IPS-11a (cell line): Measurements from ENCODE around the gene CLTC.
"Not testable (repeated sequence)": the region's sequence is repeated elsewhere in the genome, so short reads cannot be mapped to it uniquely, and the experiment has no call there.

ENCODE experiments used
- H3K4me3 ChIP-seq: one replicate; pipeline ENCODE4 v1.5.1; 2013; ENCODE audit warnings: low read depth, low read length, control low read depth

CLTC gene

GRCh38 chr17:59619298-59620063 is at the start of gene CLTC:
Gene CLTC (plus strand): TSS chr17:59619895. CDS start chr17:59620132, 237 bp downstream.
- H3K4me3 ChIP-seq, result peak within 1 kb of the TSS; percentile 89

- no peak overlapping the region for H3K4me3 ChIP-seq
These were observed 47.3 kb upstream of the CLTC start for GRCh38 chr17:59572301-59572924.

GRCh38 chr17:59584168-59584567 is 35.5 kb upstream of the CLTC start:
- not testable (repeated sequence) for H3K4me3 ChIP-seq

GRCh38 chr17:59600169-59600568 is 19.5 kb upstream of the CLTC start:
- H3K4me3 ChIP-seq, result no peak overlapping the region

- no peak overlapping the region for H3K4me3 ChIP-seq
These were observed 18.6 kb upstream of the CLTC start for GRCh38 chr17:59601130-59601529.

GRCh38 chr17:59607061-59607460 is 12.6 kb upstream of the CLTC start:
- no peak overlapping the region for H3K4me3 ChIP-seq

- no peak overlapping the region for H3K4me3 ChIP-seq
These were observed 11.8 kb upstream of the CLTC start for GRCh38 chr17:59607817-59608403.

GRCh38 chr17:59611503-59611902 is 8.2 kb upstream of the CLTC start:
- H3K4me3 ChIP-seq, result no peak overlapping the region

GRCh38 chr17:59616253-59616920 is 3.3 kb upstream of the CLTC start:
- H3K4me3 ChIP-seq, result no peak overlapping the region

GRCh38 chr17:59617156-59617732 is 2.5 kb upstream of the CLTC start:
- H3K4me3 ChIP-seq, result no peak overlapping the region

- H3K4me3 ChIP-seq, result peak overlapping the region; percentile 89
These were observed 729 bp upstream of the CLTC start for GRCh38 chr17:59619035-59619297.

- peak overlapping the region; percentile 89 for H3K4me3 ChIP-seq
These were observed 317 bp downstream of the CLTC start for GRCh38 chr17:59620064-59620359.

- H3K4me3 ChIP-seq, result peak overlapping the region; percentile 89
These were observed 994 bp downstream of the CLTC start for GRCh38 chr17:59620518-59621259.

GRCh38 chr17:59621771-59622170 is 2.1 kb downstream of the CLTC start:
- H3K4me3 ChIP-seq, result no peak overlapping the region

GRCh38 chr17:59623151-59623550 is 3.5 kb downstream of the CLTC start:
- no peak overlapping the region for H3K4me3 ChIP-seq

GRCh38 chr17:59626756-59627155 is 7.1 kb downstream of the CLTC start:
- no peak overlapping the region for H3K4me3 ChIP-seq

- H3K4me3 ChIP-seq, result no peak overlapping the region
These were observed 7.6 kb downstream of the CLTC start for GRCh38 chr17:59627274-59627673.

GRCh38 chr17:59627770-59628171 is 8.1 kb downstream of the CLTC start:
- H3K4me3 ChIP-seq, result no peak overlapping the region

- H3K4me3 ChIP-seq, result no peak overlapping the region
These were observed 9.5 kb downstream of the CLTC start for GRCh38 chr17:59629174-59629573.

GRCh38 chr17:59631276-59631675 is 11.6 kb downstream of the CLTC start:
- no peak overlapping the region for H3K4me3 ChIP-seq

GRCh38 chr17:59632398-59632797 is 12.7 kb downstream of the CLTC start:
- no peak overlapping the region for H3K4me3 ChIP-seq
